Measurements from ENCODE around the gene CASP2.

The CASP2 gene

DNA sequence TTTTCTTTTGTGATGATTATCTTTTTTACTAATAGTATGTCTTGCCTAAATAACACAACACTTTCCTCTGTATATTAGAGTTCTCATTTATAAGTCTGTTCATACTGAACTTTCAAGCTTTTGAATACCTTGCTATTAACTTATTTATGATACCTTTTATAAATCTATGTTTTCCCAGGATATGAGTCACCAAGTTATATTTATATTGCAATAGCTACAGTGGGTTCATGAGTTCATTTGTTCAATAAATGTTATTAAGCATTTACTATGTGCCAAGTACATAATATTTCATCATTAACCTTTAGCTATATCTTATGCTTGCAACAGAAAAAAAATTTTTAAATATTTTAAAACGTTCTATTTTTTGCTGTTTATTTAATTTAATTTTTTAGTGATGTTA is 46.1 kb downstream of the CASP2 start:
- DNase-seq (ENCODE audit: low read depth): no peak

DNA sequence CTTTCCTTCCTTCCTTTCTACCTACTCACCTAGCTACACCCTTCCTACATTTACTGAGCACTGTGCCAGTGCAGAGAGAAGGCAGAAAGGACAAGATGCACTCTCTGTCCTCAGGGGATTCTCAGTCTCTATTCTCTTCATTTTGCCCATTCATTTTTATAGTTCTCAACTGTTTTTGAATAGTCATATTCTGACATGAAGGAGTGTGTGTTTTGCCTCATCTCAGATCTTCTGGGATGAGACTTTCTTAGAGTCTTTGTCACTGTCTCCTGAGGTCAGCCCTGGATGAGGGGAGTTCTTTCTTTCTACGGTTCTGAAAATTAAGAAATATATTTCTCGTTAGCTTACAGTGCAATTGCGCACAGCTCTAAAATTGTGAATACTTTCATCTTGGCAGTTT is 49.1 kb downstream of the CASP2 start:
- no peak for DNase-seq (ENCODE audit: low read depth)

GRCh38 chr7:143341842-143342241 is 53.7 kb downstream of the CASP2 start:
- DNase-seq (ENCODE audit: low read depth): no peak

GRCh38 chr7:143343596-143343995 is 55.4 kb downstream of the CASP2 start:
- DNase-seq (ENCODE audit: low read depth): no peak

DNA sequence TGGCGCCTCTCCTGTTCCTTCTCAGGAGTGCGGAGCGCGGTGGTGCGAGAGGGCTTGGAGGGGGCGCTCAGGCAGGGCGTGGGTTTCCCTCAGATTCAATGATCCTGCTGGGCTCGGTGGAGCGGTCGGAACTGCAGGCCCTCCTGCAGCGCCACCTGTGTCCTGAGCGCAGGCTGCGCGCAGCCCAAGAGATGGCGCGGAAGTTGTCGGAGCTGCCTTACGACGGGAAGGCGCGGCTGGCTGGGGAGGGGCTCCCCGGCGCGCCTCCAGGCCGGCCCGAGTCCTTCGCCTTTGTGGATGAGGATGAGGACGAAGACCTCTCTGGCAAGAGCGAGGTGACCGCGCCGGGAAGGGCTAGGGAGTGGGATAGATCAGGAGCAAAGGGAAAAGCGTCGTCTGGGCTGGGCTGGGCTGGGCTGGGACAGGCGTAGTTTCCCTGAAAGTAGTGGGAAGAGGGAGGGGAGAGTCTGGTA is 57.3 kb downstream of the CASP2 start:
- peak; percentile 6 for DNase-seq (ENCODE audit: low read depth)

DNA sequence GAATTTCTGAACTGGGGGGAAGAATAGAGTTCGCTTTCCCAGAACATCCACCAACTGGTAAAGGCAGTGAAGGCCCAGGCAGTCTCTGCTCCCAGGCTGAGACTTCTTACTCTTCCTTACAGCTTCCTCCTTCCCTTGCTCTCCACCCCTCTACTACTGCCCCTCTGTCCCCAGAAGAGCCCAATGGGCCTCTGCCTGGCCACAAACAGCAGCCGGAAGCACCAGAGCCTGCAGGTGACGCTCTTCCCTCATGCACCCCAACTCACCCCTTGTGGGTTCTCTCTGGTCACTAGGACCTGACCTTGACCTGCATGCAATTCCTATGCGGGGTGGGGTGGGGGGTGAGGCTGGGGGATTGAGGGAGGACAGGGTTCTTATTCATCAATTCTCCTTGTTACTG is 57.9 kb downstream of the CASP2 start:
- DNase-seq (ENCODE audit: low read depth): no peak

DNA sequence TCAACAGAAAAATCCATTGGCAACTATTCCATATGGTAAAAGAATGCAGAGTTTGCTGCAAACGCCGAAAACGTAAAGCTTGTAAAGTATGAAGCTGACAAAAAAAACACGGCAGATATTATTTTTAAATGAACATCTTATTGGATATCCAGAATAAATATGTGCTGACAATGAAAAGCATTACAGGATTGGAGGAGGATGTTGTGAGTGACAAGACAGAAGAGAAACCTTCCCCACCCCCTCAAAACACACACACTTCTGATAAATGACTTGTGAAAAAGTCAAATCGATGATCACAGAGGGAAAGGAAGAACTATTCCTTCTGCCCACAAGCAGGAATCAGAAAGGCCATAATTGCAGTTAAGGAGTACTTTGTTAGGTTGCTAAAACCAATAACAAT is 59.8 kb downstream of the CASP2 start:
- no peak for DNase-seq (ENCODE audit: low read depth)

- DNase-seq (ENCODE audit: low read depth): no peak
Observed at GRCh38 chr7:143351060-143351459, 62.9 kb downstream of the CASP2 start.

DNA sequence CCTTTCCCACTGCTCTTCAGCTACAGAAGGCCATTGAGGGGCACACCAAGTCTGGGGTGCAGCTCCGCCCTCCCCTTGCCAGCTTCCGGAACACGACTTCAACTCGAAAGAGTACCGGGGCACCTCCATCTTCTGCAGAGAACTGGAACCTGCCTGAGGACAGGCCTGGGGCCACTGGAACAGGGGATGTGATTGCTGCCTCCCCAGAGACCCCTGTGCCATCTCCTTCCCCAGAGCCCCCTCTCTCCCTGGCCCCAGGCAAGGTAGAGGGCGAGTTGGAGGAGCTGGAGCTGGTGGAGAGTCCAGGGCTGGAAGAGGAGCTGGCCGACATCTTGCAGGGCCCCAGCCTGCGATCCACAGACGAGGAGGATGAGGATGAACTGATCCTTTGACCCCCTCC is 63.4 kb downstream of the CASP2 start:
- DNase-seq (ENCODE audit: low read depth): no peak

GRCh38 chr7:143352531-143353002 is 64.4 kb downstream of the CASP2 start:
- no peak for DNase-seq (ENCODE audit: low read depth)

- no peak for DNase-seq (ENCODE audit: low read depth)
Observed at GRCh38 chr7:143354376-143354775, 66.2 kb downstream of the CASP2 start.

DNA sequence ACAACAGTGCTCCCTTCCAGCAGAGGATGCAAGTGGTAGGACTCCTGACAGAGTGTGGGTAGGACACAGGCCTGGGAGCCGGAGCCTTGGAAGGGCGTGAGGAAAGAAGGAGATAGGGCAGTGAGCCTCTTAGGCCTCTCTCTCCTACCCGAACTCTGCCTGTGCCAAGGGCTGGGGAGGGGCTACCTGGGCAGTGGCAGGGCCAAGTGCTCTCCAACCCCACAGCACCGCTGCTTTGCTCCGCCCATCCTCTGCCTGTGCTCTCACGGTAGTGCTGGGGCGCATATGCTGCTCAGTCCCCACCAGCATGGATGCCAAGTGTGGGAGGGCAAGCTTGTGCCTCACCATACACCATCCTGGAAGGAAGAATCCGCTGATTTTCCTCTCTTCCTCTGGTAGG is 66.8 kb downstream of the CASP2 start:
- DNase-seq (ENCODE audit: low read depth): no peak

DNA sequence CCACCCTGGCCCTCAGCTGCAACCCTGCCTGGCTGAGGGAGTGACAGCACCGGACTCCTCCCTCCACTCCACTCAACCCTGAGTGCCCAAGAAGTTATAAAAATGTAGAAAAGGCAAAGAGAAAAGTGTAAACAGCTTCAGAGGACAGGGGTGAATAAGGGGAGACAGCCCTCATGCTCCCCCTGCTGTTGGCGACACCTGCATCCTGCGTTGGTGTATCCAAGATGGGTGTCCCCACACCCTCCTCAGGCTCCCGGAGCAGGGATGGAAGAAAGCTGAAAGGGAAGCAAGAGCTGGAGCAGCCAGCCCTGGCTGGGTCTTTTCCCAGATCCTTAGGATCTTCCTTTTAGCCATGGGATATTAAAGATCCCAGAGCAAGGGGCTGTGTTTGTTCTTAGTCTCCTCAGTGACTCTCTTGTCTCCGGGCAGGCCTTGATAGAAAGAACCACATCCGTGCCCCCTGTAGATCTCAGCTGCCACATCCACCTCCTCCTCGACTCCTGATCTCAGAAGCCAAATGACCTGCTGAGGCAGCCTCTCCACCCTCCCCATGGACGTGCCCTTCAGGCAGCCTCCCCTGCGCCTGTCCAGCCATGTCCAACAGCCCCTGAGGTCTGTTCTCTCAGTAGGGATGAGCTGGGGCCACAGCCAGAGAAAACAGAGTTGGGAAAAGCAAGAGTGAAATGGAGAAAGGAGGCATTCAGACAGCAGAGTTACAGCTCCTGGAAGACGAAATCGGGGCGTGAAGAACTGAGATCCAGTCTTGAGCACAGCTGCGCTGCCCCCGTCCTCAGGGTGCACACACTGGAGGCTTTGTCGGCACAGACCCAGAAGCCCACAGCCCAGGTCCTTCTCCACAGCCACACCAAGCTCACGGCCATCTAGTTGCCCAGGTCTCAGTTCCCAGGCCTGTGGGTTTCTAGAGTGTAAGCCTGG is 67.6 kb downstream of the CASP2 start:
- DNase-seq (ENCODE audit: low read depth): no peak

DNA sequence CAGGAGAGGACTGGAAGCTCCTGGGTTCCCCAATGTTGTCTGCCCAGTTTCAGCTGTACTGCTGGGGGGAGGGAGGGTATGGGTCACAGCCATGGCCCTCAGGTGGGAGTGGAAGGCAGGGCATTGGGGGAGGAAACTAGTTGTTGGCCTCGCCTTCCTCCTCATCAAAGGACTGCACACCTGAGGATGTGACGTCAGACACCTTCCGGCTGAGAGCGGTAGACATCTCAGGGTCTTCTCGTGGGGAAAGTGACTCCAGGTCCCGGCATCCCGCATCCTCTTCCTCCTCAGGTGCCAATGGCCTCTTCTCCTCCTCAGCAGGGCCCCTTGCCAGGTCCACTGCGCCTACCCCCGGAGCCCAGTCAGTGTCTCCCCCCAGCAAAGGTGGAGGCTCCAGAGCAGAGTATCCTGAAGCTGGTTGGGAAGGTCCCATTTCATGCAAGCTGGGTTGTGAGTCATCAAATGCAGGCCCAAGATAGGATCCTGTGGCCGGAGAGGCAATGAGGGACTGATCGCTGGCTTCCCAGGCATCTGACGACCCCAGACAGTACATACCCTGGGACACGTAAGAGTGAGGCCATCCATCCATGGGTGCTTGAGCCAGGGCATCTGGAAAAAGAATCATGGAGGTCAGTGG is 68.4 kb downstream of the CASP2 start:
- no peak for DNase-seq (ENCODE audit: low read depth)

Data from fibroblast of the conjunctiva (primary cell).